ENCODE measurements around the gene SMG6.

SMG6 gene

GRCh38 chr17:2056206-2057174 is 247.1 kb downstream of the SMG6 start:
- no peak overlapping the region for H3K9ac ChIP-seq (ENCODE audit: low read depth, low read length)
- peaks cover 9% of the 10 kb centered on the region for H3K4me1 ChIP-seq (ENCODE audit: control insufficient read depth, insufficient read depth, low read length)
- no peaks in the 10 kb centered on the region for H3K9me3 ChIP-seq (ENCODE audit: control insufficient read depth, insufficient read depth, low read length)
- H3K36me3 ChIP-seq (ENCODE audit: control insufficient read depth, insufficient read depth, low read length): no peaks in the 10 kb centered on the region
- H3K27ac ChIP-seq (ENCODE audit: low read depth, low read length): no peak overlapping the region
- peak overlapping the region; percentile 6 for H3K4me3 ChIP-seq (ENCODE audit: low read depth, low read length)
- H3K27me3 ChIP-seq (ENCODE audit: control insufficient read depth, insufficient read depth, low read length): peaks cover 84% of the 10 kb centered on the region

GRCh38 chr17:2055292-2056205 is 248.0 kb downstream of the SMG6 start:
- no peaks in the 10 kb centered on the region for H3K9me3 ChIP-seq (ENCODE audit: control insufficient read depth, insufficient read depth, low read length)
- no peaks in the 10 kb centered on the region for H3K36me3 ChIP-seq (ENCODE audit: control insufficient read depth, insufficient read depth, low read length)
- peaks cover 94% of the 10 kb centered on the region for H3K27me3 ChIP-seq (ENCODE audit: control insufficient read depth, insufficient read depth, low read length)
- no peak overlapping the region for H3K27ac ChIP-seq (ENCODE audit: low read depth, low read length)
- peaks cover 9% of the 10 kb centered on the region for H3K4me1 ChIP-seq (ENCODE audit: control insufficient read depth, insufficient read depth, low read length)
- H3K4me3 ChIP-seq (ENCODE audit: low read depth, low read length): peak overlapping the region; percentile 51
- no peak overlapping the region for H3K9ac ChIP-seq (ENCODE audit: low read depth, low read length)

GRCh38 chr17:2054512-2055291 is 248.9 kb downstream of the SMG6 start, which contains the start of gene HIC1:
Gene HIC1, plus strand, starts transcription at chr17:2055103. Its CDS starts 1,588 bp downstream, at chr17:2056691.
- Histone ChIP-seq H3K27ac (ENCODE audit: low read depth, low read length) (no peak within 1 kb of the TSS), H3K9me3 (ENCODE audit: control insufficient read depth, insufficient read depth, low read length) (no peaks in the 10 kb centered on the region), H3K9ac (ENCODE audit: low read depth, low read length) (no peak within 1 kb of the TSS), H3K4me3 (ENCODE audit: low read depth, low read length) (peak within 1 kb of the TSS; percentile 53), H3K36me3 (ENCODE audit: control insufficient read depth, insufficient read depth, low read length) (no peaks in the 10 kb centered on the region), H3K27me3 (ENCODE audit: control insufficient read depth, insufficient read depth, low read length) (peaks cover 92% of the 10 kb centered on the region), H3K4me1 (ENCODE audit: control insufficient read depth, insufficient read depth, low read length) (peaks cover 9% of the 10 kb centered on the region)

GRCh38 chr17:2054262-2054511 is 249.4 kb downstream of the SMG6 start:
- Histone ChIP-seq H3K27me3 (ENCODE audit: control insufficient read depth, insufficient read depth, low read length) (peaks cover 92% of the 10 kb centered on the region), H3K4me1 (ENCODE audit: control insufficient read depth, insufficient read depth, low read length) (peaks cover 9% of the 10 kb centered on the region), H3K27ac (ENCODE audit: low read depth, low read length) (no peak overlapping the region), H3K4me3 (ENCODE audit: low read depth, low read length) (peak overlapping the region; percentile 53), H3K36me3 (ENCODE audit: control insufficient read depth, insufficient read depth, low read length) (no peaks in the 10 kb centered on the region), H3K9ac (ENCODE audit: low read depth, low read length) (no peak overlapping the region), H3K9me3 (ENCODE audit: control insufficient read depth, insufficient read depth, low read length) (no peaks in the 10 kb centered on the region)

- Histone ChIP-seq H3K27ac (ENCODE audit: low read depth, low read length) (no peak overlapping the region), H3K36me3 (ENCODE audit: control insufficient read depth, insufficient read depth, low read length) (no peaks in the 10 kb centered on the region), H3K4me1 (ENCODE audit: control insufficient read depth, insufficient read depth, low read length) (peaks cover 9% of the 10 kb centered on the region), H3K9ac (ENCODE audit: low read depth, low read length) (no peak overlapping the region), H3K4me3 (ENCODE audit: low read depth, low read length) (peak overlapping the region; percentile 53), H3K27me3 (ENCODE audit: control insufficient read depth, insufficient read depth, low read length) (peaks cover 92% of the 10 kb centered on the region), H3K9me3 (ENCODE audit: control insufficient read depth, insufficient read depth, low read length) (no peaks in the 10 kb centered on the region)
These were observed 250.0 kb downstream of the SMG6 start for GRCh38 chr17:2053380-2054261.

GRCh38 chr17:2051933-2052559 is 251.5 kb downstream of the SMG6 start:
- peaks cover 90% of the 10 kb centered on the region for H3K27me3 ChIP-seq (ENCODE audit: control insufficient read depth, insufficient read depth, low read length)
- H3K9ac ChIP-seq (ENCODE audit: low read depth, low read length): no peak overlapping the region
- no peaks in the 10 kb centered on the region for H3K36me3 ChIP-seq (ENCODE audit: control insufficient read depth, insufficient read depth, low read length)
- no peak overlapping the region for H3K27ac ChIP-seq (ENCODE audit: low read depth, low read length)
- no peak overlapping the region for H3K4me3 ChIP-seq (ENCODE audit: low read depth, low read length)
- H3K4me1 ChIP-seq (ENCODE audit: control insufficient read depth, insufficient read depth, low read length): peaks cover 9% of the 10 kb centered on the region
- H3K9me3 ChIP-seq (ENCODE audit: control insufficient read depth, insufficient read depth, low read length): no peaks in the 10 kb centered on the region

- no peaks in the 10 kb centered on the region for H3K36me3 ChIP-seq (ENCODE audit: control insufficient read depth, insufficient read depth, low read length)
- H3K9me3 ChIP-seq (ENCODE audit: control insufficient read depth, insufficient read depth, low read length): no peaks in the 10 kb centered on the region
- H3K27me3 ChIP-seq (ENCODE audit: control insufficient read depth, insufficient read depth, low read length): peaks cover 83% of the 10 kb centered on the region
- H3K9ac ChIP-seq (ENCODE audit: low read depth, low read length): no peak overlapping the region
- peaks cover 6% of the 10 kb centered on the region for H3K4me1 ChIP-seq (ENCODE audit: control insufficient read depth, insufficient read depth, low read length)
- H3K27ac ChIP-seq (ENCODE audit: low read depth, low read length): no peak overlapping the region
- H3K4me3 ChIP-seq (ENCODE audit: low read depth, low read length): no peak overlapping the region
These were observed 252.3 kb downstream of the SMG6 start for GRCh38 chr17:2051061-2051932.

- Histone ChIP-seq H3K9me3 (ENCODE audit: control insufficient read depth, insufficient read depth, low read length) (no peaks in the 10 kb centered on the region), H3K27ac (ENCODE audit: low read depth, low read length) (no peak overlapping the region), H3K4me1 (ENCODE audit: control insufficient read depth, insufficient read depth, low read length) (peaks cover 4% of the 10 kb centered on the region; the same call in 1 of the 2 replicates), H3K36me3 (ENCODE audit: control insufficient read depth, insufficient read depth, low read length) (no peaks in the 10 kb centered on the region), H3K9ac (ENCODE audit: low read depth, low read length) (no peak overlapping the region), H3K4me3 (ENCODE audit: low read depth, low read length) (peak overlapping the region; percentile 52; the same call in 1 of the 2 replicates), H3K27me3 (ENCODE audit: control insufficient read depth, insufficient read depth, low read length) (peaks cover 75% of the 10 kb centered on the region)
These were observed 253.1 kb downstream of the SMG6 start for GRCh38 chr17:2050300-2051060.

Measured in HUES48 (cell line).